Measurements from ENCODE around the gene VPS13D.

GRCh38 chr1:12372180-12372579 is 142.3 kb downstream of the VPS13D start:
- TF ChIP-seq POLR2A (IDR thresholded peaks at IDR 0.05) (no peak), CTCF (IDR thresholded peaks at IDR 0.05) (no peak)

All from right lobe of liver (tissue), 4 donors.